DOHH2 (cell line): ENCODE data around the gene RRP12.

Source experiments
- H3F3A ChIP-seq: fragments of 200-600 bp; sonication (generic), shearing (Covaris generic); 2 replicates; pipeline ENCODE4 v1.6.0; 2016; ENCODE audit warnings: antibody characterized with exemption, mild to moderate bottlenecking; ENCODE audit not compliant: control insufficient read depth, insufficient read depth
- H3K27ac ChIP-seq: fragments of 200-600 bp; sonication (generic); 2 replicates; pipeline ENCODE4 v1.5.1; 2014; ENCODE audit warnings: low read depth, mild to moderate bottlenecking, low read length, moderate library complexity
- H3K27me3 ChIP-seq: fragments of 200-600 bp; sonication (generic); 2 replicates; pipeline ENCODE4 v1.6.1; 2014; ENCODE audit warnings: mild to moderate bottlenecking, low read length, mixed read lengths; ENCODE audit not compliant: control insufficient read depth
- H3K36me3 ChIP-seq: fragments of 200-600 bp; sonication (generic); 2 replicates; pipeline ENCODE4 v1.6.1; 2014; ENCODE audit warnings: mild to moderate bottlenecking, low read length, moderate library complexity, mixed read lengths; ENCODE audit not compliant: control insufficient read depth
- H3K4me1 ChIP-seq: fragments of 200-600 bp; sonication (generic); 2 replicates; pipeline ENCODE4 v1.6.1; 2014; ENCODE audit warnings: mild to moderate bottlenecking, low read length, mixed read lengths; ENCODE audit not compliant: control insufficient read depth
- H3K4me2 ChIP-seq: fragments of 200-600 bp; sonication (generic); 2 replicates; pipeline ENCODE4 v1.6.0; 2014; ENCODE audit warnings: mild to moderate bottlenecking, low read length, moderate library complexity
- H3K4me3 ChIP-seq: fragments of 200-600 bp; sonication (generic); 2 replicates; pipeline ENCODE4 v1.5.1; 2014; ENCODE audit warnings: mild to moderate bottlenecking, low read length, mixed read lengths
- H3K79me2 ChIP-seq: fragments of 200-600 bp; sonication (generic); 2 replicates; pipeline ENCODE4 v1.6.1; 2014; ENCODE audit warnings: mild to moderate bottlenecking, low read length, mixed read lengths; ENCODE audit not compliant: control insufficient read depth
- H3K9me2 ChIP-seq: fragments of 200-600 bp; sonication (generic); replicated peaks from 2 replicates; pipeline ENCODE4 v1.6.1; 2014; ENCODE audit warnings: mild to moderate bottlenecking, low read length, mixed read lengths; ENCODE audit not compliant: control insufficient read depth
- H3K9me3 ChIP-seq: fragments of 200-600 bp; sonication (generic); 2 replicates; pipeline ENCODE4 v1.6.1; 2014; ENCODE audit warnings: antibody characterized with exemption, low read length, mixed read lengths; ENCODE audit not compliant: control insufficient read depth, insufficient read depth
- H4K20me1 ChIP-seq: fragments of 200-600 bp; sonication (generic); 2 replicates; pipeline ENCODE4 v1.6.0; 2014; ENCODE audit warnings: low read depth, mild to moderate bottlenecking, antibody characterized with exemption, low read length, moderate library complexity; ENCODE audit not compliant: control insufficient read depth, insufficient read depth
- CTCF ChIP-seq: fragments of 200-600 bp; sonication (generic); IDR thresholded peaks from one replicate; pipeline ENCODE4 v1.5.1; 2014; ENCODE audit warnings: antibody characterized with exemption, mild to moderate bottlenecking, low read depth, low read length; ENCODE audit not compliant: poor library complexity, severe bottlenecking
- EZH2phosphoT487 ChIP-seq: fragments of 200-600 bp; sonication (generic); IDR thresholded peaks from 2 replicates; pipeline ENCODE4 v1.6.1; 2017; ENCODE audit warnings: borderline replicate concordance, mild to moderate bottlenecking, antibody characterized with exemption, low read length, moderate library complexity, mixed read lengths

The RRP12 gene

GRCh38 chr10:97328646-97329453 lies 72.3 kb downstream of the RRP12 start:
- 0 out of 2 replicates have a peak, but pooled peaks cover 3% of the 10 kb centered on the region for H3F3A ChIP-seq
- no peaks in the 10 kb centered on the region for H3K27me3 ChIP-seq
- no peak overlapping the region for H3K4me3 ChIP-seq
- H3K4me2 ChIP-seq: no peak overlapping the region
- TF ChIP-seq CTCF: no peak
- TF ChIP-seq EZH2phosphoT487: no peak
- no peaks in the 10 kb centered on the region for H3K9me3 ChIP-seq
- H3K79me2 ChIP-seq: peaks cover 32% of the 10 kb centered on the region
- no peak overlapping the region for H3K27ac ChIP-seq
- H3K4me1 ChIP-seq: peaks cover 18% of the 10 kb centered on the region
- no peaks in the 10 kb centered on the region for H4K20me1 ChIP-seq
- peaks cover 16% of the 10 kb centered on the region for H3K36me3 ChIP-seq
- H3K9me2 ChIP-seq: no peaks in the 10 kb centered on the region

GRCh38 chr10:97327348-97328294 lies 73.5 kb downstream of the RRP12 start:
- Histone ChIP-seq H3K4me1 (peaks cover 8% of the 10 kb centered on the region), H3K9me2 (no peaks in the 10 kb centered on the region), H3K4me3 (no peak overlapping the region), H3K27me3 (no peaks in the 10 kb centered on the region), H3F3A (0 out of 2 replicates have a peak, but pooled peaks cover 3% of the 10 kb centered on the region), H3K4me2 (no peak overlapping the region), H3K79me2 (peaks cover 20% of the 10 kb centered on the region), H3K36me3 (peaks cover 13% of the 10 kb centered on the region), H4K20me1 (no peaks in the 10 kb centered on the region), H3K9me3 (no peaks in the 10 kb centered on the region), H3K27ac (no peak overlapping the region)
- TF ChIP-seq EZH2phosphoT487: no peak
- TF ChIP-seq CTCF: no peak

GRCh38 chr10:97325754-97326153 lies 75.4 kb downstream of the RRP12 start:
- peaks cover 9% of the 10 kb centered on the region for H3K36me3 ChIP-seq
- H3K79me2 ChIP-seq: peaks cover 4% of the 10 kb centered on the region
- H3K4me3 ChIP-seq: no peak overlapping the region
- no peaks in the 10 kb centered on the region for H3K9me3 ChIP-seq
- H3K27me3 ChIP-seq: peaks cover 7% of the 10 kb centered on the region
- H3K4me2 ChIP-seq: no peak overlapping the region
- peaks cover 8% of the 10 kb centered on the region for H3K4me1 ChIP-seq
- TF ChIP-seq EZH2phosphoT487 (no peak), CTCF (no peak)
- no peaks in the 10 kb centered on the region for H4K20me1 ChIP-seq
- no peak overlapping the region for H3K27ac ChIP-seq
- no peaks in the 10 kb centered on the region for H3K9me2 ChIP-seq
- 0 out of 2 replicates have a peak, but pooled peaks cover 6% of the 10 kb centered on the region for H3F3A ChIP-seq
